CD14-positive monocyte (primary cell): ENCODE results near the gene BNC2. TPM values are rescaled to one million over a fixed set of nuclear protein-coding genes. Genes with fewer than 3 reads are reported as not detected.

Experiments
- DNase-seq, 3 donors: peaks; one replicate each; pipeline ENCODE4 v3.0.0-alpha.2; 2011 to 2022
- H2AFZ ChIP-seq: 2 replicates; pipeline ENCODE4 v1.6.0; 2012; ENCODE audit warnings: mild to moderate bottlenecking, low read depth, low read length, inconsistent platforms; ENCODE audit not compliant: insufficient read depth, poor library complexity, severe bottlenecking
- H3K27ac ChIP-seq, 2 donors: 1 replicate in 1 of 2; 2 replicates in 1 of 2; pipeline ENCODE4 v1.5.1; 2012 to 2013; ENCODE audit warnings: low read length in 2 of 2, control low read depth in 1 of 2, inconsistent platforms in 1 of 2, low read depth in 1 of 2, mild to moderate bottlenecking in 1 of 2
- H3K27me3 ChIP-seq, 2 donors: one replicate each; pipeline versions ENCODE4 v1.6.0 to v1.6.1; 2011 to 2013; ENCODE audit warnings: low read length in 2 of 2; ENCODE audit not compliant: control insufficient read depth in 2 of 2, insufficient read depth in 2 of 2
- H3K36me3 ChIP-seq, 2 donors: replicated peaks in 1 of 2; 1 replicate in 1 of 2; 2 replicates in 1 of 2; pipeline versions ENCODE4 v1.5.1 to v1.6.1; 2012 to 2013; ENCODE audit warnings: low read length in 2 of 2, control low read depth in 1 of 2, inconsistent platforms in 1 of 2, mild to moderate bottlenecking in 1 of 2; ENCODE audit not compliant: insufficient read depth in 2 of 2, control insufficient read depth in 1 of 2
- H3K4me1 ChIP-seq, 2 donors: 1 replicate in 1 of 2; 2 replicates in 1 of 2; pipeline versions ENCODE4 v1.5.1 to v1.6.1; 2012 to 2013; ENCODE audit warnings: low read length in 2 of 2, control low read depth in 1 of 2, inconsistent platforms in 1 of 2, mild to moderate bottlenecking in 1 of 2, moderate library complexity in 1 of 2; ENCODE audit not compliant: insufficient read depth in 2 of 2, control insufficient read depth in 1 of 2
- H3K4me2 ChIP-seq: replicated peaks from 2 replicates; pipeline ENCODE3; 2012; ENCODE audit warnings: low read length, moderate library complexity, mild to moderate bottlenecking; ENCODE audit not compliant: poor library complexity, severe bottlenecking; ENCODE audit errors: extremely low read depth
- H3K4me3 ChIP-seq, 3 experiments: fragments of 200-600 bp in 1 of 3; sonication (generic) in 1 of 3; replicated peaks in 1 of 3; 1 replicate in 2 of 3; 2 replicates in 1 of 3; pipeline ENCODE4 v1.5.1; 2011 to 2013; ENCODE audit warnings: low read length in 3 of 3, mild to moderate bottlenecking in 3 of 3, control low read depth in 2 of 3, low read depth in 2 of 3, inconsistent platforms in 1 of 3, moderate library complexity in 1 of 3
- H3K79me2 ChIP-seq: 2 replicates; pipeline ENCODE4 v1.6.0; 2012; ENCODE audit warnings: mild to moderate bottlenecking, control low read depth, inconsistent platforms, low read length, moderate library complexity; ENCODE audit not compliant: insufficient read depth
- H3K9ac ChIP-seq: 2 replicates; pipeline ENCODE4 v1.6.0; 2017; ENCODE audit warnings: low read length, mild to moderate bottlenecking; ENCODE audit not compliant: insufficient read depth, poor library complexity, severe bottlenecking
- H3K9me3 ChIP-seq, 2 donors: replicated peaks in 1 of 2; 1 replicate in 1 of 2; 2 replicates in 1 of 2; pipeline versions ENCODE4 v1.5.1 to v1.6.1; 2012 to 2013; ENCODE audit warnings: low read length in 2 of 2, control low read depth in 1 of 2; ENCODE audit not compliant: control insufficient read depth in 1 of 2, insufficient read depth in 1 of 2
- H4K20me1 ChIP-seq: 2 replicates; pipeline ENCODE4 v1.6.0; 2012; ENCODE audit warnings: mild to moderate bottlenecking, low read length, control low read depth, moderate library complexity; ENCODE audit not compliant: insufficient read depth
- H3K27ac Mint-ChIP-seq, 7 donors: one replicate each; pipeline ENCODE4 v1.8.0; 2020; ENCODE audit warnings: mild to moderate bottlenecking in 7 of 7, mixed read lengths in 7 of 7, moderate library complexity in 6 of 7, inconsistent platforms in 2 of 7
- H3K27me3 Mint-ChIP-seq, 3 donors: one replicate each; pipeline ENCODE4 v1.8.0; 2021 to 2022; ENCODE audit warnings: low read depth in 3 of 3, mild to moderate bottlenecking in 3 of 3, mixed read lengths in 3 of 3, moderate library complexity in 3 of 3, inconsistent platforms in 1 of 3
- H3K36me3 Mint-ChIP-seq, 2 donors: one replicate each; pipeline ENCODE4 v1.8.0; 2020; ENCODE audit warnings: mixed read lengths in 2 of 2, inconsistent platforms in 1 of 2, mild to moderate bottlenecking in 1 of 2
- H3K4me1 Mint-ChIP-seq: one replicate; pipeline ENCODE4 v1.8.0; 2020; ENCODE audit warnings: mild to moderate bottlenecking, mixed read lengths
- H3K4me3 Mint-ChIP-seq, 2 donors: one replicate each; pipeline ENCODE4 v1.8.0; 2020; ENCODE audit warnings: mild to moderate bottlenecking in 2 of 2, mixed read lengths in 2 of 2, moderate library complexity in 1 of 2
- H3K9me3 Mint-ChIP-seq, 7 donors: one replicate each; pipeline ENCODE4 v1.8.0; 2020 to 2022; ENCODE audit warnings: mixed read lengths in 7 of 7, mild to moderate bottlenecking in 6 of 7, moderate library complexity in 6 of 7, inconsistent platforms in 2 of 7
- CTCF ChIP-seq: fragments of 200-600 bp; IDR thresholded peaks from one replicate; pipeline ENCODE4 v1.8.0; 2022; ENCODE audit warnings: antibody characterized with exemption, mild to moderate bottlenecking
- WGBS: methylation state at CpG from one replicate; pipeline ENCODE4 v1.1.5; 2013; ENCODE audit warnings: missing lambda C conversion rate; ENCODE audit not compliant: insufficient coverage; 5-methylcytosine and 5-hydroxymethylcytosine counted together
- intact Hi-C, 2 donors: fragments of 100-400 bp; cut with micrococcal nuclease; formaldehyde crosslinking; loops; one replicate each; pipeline versions ENCODE4 v1.15.0 to v1.15.1; 2023
- polyA plus RNA-seq, 3 donors: library from polyadenylated mRNA; depleted of rRNA in 1 of 3; unstranded in 2 of 3; stranded (reverse) in 1 of 3; fragments of 300-500 nt in 2 of 3; fragments of >200 nt in 1 of 3; fragmentation: Illumina TruSeq in 2 of 3; gene quantifications; 1 replicate in 2 of 3; 2 replicates in 1 of 3; pipeline ENCODE4 v1.2.3, GENCODE V29; 2012 to 2021

Gene BNC2
- polyA plus RNA-seq, 3 donors = 0.01 TPM; not detected in 2

GRCh38 chr9:16369427-16369826, 501.0 kb downstream of the BNC2 start:
- no peak for TF ChIP-seq CTCF
- Histone ChIP-seq H3K9ac (no peak overlapping the region), H3K27ac (no peak overlapping the region), H3K27me3 (no peaks in the 10 kb centered on the region), H3K4me3 (no peak overlapping the region), H3K79me2 (no peaks in the 10 kb centered on the region), H3K36me3 (no peaks in the 10 kb centered on the region), H2AFZ (no peak overlapping the region), H3K9me3 (peaks cover 0 to 3% of the 10 kb centered on the region in 2 donors), H4K20me1 (no peaks in the 10 kb centered on the region), H3K4me2 (no peak overlapping the region), H3K4me1 (no peaks in the 10 kb centered on the region)
- no peak for DNase-seq
- 86% methylated on average over 3 of the region's 4 CpGs for WGBS
- H3K9me3 Mint-ChIP-seq = peaks cover 0 to 16% (median 9%) of the 10 kb centered on the region in 7 donors
- peaks cover 0 to 2% (median 1%) of the 10 kb centered on the region in 3 donors for H3K27me3 Mint-ChIP-seq
- no peaks in the 10 kb centered on the region for H3K4me1 Mint-ChIP-seq
- H3K27ac Mint-ChIP-seq = no peak overlapping the region
- intact Hi-C loops = no loop called here
- H3K4me3 Mint-ChIP-seq = no peak overlapping the region
- no peaks in the 10 kb centered on the region for H3K36me3 Mint-ChIP-seq

GRCh38 chr9:16368237-16369087, 502.0 kb downstream of the BNC2 start:
- peaks cover 0 to 13% (median 9%) of the 10 kb centered on the region in 7 donors for H3K9me3 Mint-ChIP-seq
- no peak overlapping the region for H2AFZ ChIP-seq
- no peak for TF ChIP-seq CTCF

More at GRCh38 chr9:16368237-16369087, 502.0 kb downstream of the BNC2 start:
- Histone ChIP-seq H3K4me1 (no peaks in the 10 kb centered on the region), H3K4me2 (no peak overlapping the region), H3K9me3 (peaks cover 0 to 3% of the 10 kb centered on the region in 2 donors), H3K79me2 (no peaks in the 10 kb centered on the region), H3K27me3 (no peaks in the 10 kb centered on the region), H3K9ac (no peak overlapping the region), H3K36me3 (no peaks in the 10 kb centered on the region), H3K4me3 (no peak overlapping the region), H3K27ac (no peak overlapping the region), H4K20me1 (no peaks in the 10 kb centered on the region)
- DNase-seq = no peak
- Mint-ChIP-seq H3K36me3 (no peaks in the 10 kb centered on the region), H3K27ac (no peak overlapping the region), H3K27me3 (peaks cover 0 to 3% (median 2%) of the 10 kb centered on the region in 3 donors), H3K4me3 (no peak overlapping the region), H3K4me1 (no peaks in the 10 kb centered on the region)
- WGBS = 88% methylated on average over 3 of the region's 8 CpGs
- intact Hi-C loops = no loop called here
